GM19238 (cell line): ENCODE results near the gene UNKL.

Experiments used
- DNase-seq: peaks from one replicate; pipeline ENCODE4 v3.0.0; 2011; ENCODE audit warnings: low spot score; ENCODE audit not compliant: insufficient read length

Gene UNKL

GRCh38 chr16:1378087-1378803 lies 36.3 kb downstream of the UNKL start:
- no peak for DNase-seq

GRCh38 chr16:1377406-1378010 lies 37.0 kb downstream of the UNKL start:
- DNase-seq: no peak

DNA sequence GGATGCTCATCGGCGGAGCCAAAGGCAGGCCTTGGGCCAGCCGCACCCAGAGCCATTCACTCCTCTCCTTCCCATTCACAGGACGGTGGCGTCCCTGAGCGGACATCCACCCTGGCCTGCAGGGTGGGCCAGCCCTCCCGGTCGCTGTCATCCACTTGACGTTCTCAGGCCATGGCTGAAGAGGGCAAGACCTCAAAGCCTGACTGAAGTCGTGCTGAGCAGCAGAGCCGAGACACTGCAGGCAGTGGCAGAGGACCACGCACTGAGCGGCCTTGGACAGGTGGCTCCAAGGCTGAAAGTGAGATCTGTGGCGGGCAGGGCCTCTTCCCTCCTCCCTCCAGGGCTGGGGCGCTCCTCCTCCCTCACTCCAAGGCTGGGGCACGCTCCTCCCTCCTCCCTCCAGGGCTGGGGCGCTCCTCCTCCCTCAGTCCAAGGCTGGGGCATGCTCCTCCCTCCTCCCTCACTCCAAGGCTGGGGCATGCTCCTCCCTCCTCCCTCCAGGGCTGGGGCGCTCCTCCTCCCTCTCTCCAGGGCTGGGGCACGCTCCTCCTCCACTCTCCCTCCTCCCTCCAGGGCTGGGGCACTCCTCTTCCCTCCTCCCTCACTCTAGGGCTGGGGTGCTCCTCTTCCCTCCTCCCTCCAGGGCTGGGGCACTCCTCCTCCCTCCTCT lies 38.6 kb downstream of the UNKL start:
- DNase-seq: no peak

DNA sequence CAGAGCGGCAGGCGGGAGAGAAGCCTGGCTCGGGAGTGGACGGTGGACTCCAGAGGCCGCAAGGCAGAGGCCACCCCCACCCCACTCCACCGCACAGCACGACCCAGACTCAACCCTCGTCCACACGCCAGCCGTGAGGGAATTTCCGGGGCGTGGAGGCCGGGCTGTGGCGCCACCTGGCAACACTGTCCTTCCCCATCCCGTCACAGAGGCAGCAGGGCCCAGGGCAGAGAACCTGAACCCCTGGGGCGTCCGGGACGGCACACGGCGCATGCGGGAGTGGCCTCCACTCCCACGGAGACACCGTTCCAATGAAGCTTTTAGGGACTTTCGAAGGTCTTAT lies 39.2 kb downstream of the UNKL start:
- no peak for DNase-seq

- no peak for DNase-seq
Observed at GRCh38 chr16:1374418-1375297, 39.8 kb downstream of the UNKL start.

DNA sequence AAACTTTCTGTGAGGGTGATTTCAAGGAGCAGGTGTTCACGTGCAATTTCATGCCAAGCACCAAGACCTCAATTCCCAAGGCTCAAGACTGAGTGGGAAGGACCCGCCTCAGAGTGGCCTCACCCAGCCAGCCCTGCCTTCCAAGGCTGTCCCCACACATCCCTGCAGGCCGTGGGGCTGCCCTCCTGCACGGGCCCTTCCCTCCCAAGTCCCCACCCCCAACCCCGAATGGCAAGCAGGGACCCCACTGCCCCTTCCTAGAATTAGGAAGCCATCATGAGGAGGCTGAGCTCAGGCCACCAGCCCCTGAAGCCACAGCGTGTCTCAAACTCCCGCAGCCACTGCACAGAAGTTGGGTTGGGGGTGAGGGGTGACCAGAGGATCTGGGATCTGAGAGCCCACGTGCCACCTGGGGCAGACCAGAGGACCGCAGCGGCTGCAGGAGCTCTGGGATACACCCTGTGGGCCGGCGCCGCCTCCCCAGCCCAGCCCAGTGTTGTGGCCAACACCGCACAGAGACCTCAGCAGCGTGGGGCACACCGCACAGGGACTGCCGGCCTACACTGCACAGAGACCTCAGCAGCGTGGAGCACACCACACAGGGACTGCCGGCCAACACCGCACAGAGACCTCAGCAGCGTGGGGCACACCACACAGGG lies 42.1 kb downstream of the UNKL start:
- no peak for DNase-seq

GRCh38 chr16:1371054-1371978 lies 43.2 kb downstream of the UNKL start:
- no peak for DNase-seq

DNA sequence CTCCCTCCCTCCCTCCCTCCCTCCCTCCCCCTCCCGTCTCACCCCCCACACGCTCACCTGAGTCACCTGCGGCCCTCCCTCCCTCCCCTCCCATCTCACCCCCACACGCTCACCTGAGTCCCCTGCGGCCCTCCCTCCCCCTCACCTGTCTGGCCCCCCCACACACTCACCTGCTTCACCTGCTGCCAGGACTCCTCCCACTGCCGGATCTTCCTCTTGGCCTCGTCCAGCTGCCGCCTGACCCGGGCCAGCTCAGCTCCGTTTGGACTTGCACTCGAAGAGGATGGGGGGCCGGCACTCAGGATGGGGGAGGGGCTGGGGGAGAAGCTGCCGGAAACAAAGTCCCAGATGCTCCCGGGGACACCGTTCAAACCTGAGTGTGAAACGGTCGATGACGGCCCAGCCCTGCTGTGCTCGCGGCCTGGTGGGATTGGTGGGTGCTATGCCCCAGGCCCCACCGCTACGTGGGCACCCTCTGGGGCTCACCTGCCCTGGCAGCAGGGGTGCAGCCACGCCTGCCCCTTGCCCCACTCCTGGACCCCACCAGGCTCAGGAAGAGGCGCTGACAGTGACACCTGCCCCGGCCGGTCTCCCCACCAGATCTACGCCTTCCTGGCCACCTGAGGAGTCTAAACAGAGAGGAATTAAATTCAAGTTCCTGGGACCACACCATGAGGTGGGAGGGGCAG lies 46.9 kb downstream of the UNKL start:
- DNase-seq: no peak

- no peak for DNase-seq
Observed at GRCh38 chr16:1366712-1367299, 47.7 kb downstream of the UNKL start.

DNA sequence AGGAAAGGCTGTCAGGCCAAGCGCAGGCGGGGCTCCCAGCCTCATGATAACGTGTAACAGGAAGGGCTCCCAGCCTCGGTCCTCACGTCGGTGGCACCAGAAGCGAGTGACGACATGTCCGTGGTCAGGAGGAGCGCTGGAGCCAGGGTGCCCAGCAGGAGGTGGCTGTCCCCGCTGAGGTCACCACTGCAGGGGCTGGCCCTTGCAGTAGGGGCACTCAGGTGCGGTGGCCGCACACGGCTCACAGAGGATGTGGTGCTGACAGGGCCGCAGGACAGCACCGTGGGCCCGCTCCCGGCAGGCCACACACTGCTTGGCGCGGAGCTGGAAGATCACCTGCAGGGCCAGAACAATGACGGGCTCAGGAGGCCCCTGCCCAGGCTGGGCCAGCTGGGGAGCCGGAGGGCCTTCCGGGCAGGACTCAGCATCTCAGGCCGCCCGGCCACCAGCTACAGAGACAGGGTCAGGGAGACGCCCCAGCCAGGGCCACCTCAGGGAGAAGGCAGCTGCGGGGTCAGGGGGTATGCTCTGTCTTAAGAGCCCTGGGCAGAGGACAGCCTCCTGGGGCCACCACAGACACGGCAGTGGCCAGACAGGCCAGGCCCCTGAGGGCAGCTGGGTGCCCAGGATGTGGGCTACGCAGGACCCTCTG lies 48.3 kb downstream of the UNKL start:
- no peak for DNase-seq

GRCh38 chr16:1364510-1364909 lies 50.0 kb downstream of the UNKL start:
- no peak for DNase-seq

- peak; percentile 87 for DNase-seq
Observed at GRCh38 chr16:1363501-1364041, 50.9 kb downstream of the UNKL start.

DNA sequence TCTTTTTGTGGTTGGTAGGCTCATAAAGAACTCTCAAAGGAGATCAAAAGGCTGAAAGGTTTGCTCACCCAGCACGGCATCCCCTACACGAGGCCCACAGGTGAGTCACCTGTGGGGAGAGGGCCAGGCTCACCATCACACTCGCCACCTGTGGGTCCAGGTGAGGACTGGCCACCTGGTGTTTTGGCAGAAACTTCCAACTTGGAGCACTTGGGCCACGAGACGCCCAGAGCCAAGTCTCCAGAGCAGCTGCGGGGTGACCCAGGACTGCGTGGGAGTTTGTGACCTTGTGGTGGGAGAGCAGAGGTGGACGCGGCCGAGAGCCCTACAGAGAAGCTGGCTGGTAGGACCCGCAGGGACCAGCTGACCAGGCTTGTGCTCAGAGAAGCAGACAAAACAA lies 51.7 kb downstream of the UNKL start:
- DNase-seq: no peak

- no peak for DNase-seq
Observed at GRCh38 chr16:1361685-1362360, 52.7 kb downstream of the UNKL start.

DNA sequence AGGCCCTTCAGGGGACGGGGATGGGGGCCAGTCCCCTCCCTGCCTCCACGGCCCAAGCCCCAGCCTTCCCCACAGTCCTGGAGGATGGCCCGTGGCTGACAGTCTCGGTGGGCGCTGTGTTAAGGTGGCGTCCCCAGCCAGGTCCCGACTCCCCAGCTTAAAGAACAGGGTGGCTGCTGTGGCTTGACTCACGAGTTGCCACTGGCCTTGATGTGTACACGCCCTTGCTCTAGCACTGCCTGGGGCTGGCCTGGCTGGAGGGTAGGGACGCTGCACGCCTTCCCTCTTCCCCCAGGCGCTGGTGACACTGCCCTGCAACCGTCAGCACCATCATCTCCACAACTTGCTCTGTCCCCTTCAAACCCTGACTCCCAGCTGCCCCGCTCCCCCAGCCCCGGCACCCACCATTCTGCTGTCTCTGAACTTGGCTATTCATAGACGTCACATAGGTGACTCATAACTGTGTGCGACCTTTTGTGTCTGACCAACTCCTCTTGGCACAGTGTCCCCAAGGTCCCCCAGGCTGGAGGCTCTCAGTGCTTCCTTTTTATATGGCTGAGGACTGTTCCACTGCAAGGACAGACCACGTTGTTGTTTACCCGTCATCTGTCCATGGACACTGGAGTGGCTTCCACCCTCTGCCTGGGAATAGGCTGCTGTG lies 56.5 kb downstream of the UNKL start:
- DNase-seq: no peak

DNA sequence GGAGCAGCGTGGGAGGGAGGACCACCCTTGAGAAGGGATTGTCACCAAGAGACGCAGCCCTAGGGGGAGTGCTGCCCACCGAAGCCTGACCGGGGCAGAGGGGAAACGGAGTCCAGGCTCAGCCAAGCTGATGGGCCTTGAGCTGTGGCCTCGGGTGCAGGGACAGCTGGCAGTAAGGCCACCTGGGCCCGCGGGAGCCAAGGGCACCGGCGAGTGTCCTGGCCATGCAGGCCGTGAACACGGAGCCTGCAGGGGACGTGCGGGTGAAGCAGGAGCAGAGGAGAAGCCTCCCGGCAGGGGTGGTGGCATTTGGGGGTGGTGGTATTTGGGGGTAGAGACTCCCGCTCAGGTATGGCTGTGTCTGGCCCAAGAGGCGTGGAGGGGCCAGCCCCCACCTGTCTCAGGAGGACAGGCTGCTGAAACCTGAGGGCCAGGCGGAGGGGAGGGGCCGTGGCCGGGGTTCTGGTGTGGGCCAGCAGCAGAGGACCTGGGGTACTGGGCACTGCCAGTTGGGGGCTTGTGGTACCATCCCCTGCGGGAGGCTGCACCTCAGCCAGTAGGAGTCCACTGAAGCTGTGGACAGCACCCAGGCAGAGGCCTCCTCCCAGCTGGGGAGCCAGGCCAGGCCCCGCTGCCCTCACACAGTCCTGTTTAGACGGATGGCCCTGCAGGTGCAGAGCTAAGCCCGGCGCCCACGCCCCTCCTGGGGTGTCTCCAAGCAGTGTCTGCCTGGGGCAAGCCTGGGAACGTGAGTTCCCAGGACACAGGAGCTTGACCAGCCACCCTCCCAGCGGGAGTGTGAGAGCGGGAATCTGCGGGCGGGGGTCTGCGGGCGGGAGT lies 58.2 kb downstream of the UNKL start:
- DNase-seq: no peak

DNA sequence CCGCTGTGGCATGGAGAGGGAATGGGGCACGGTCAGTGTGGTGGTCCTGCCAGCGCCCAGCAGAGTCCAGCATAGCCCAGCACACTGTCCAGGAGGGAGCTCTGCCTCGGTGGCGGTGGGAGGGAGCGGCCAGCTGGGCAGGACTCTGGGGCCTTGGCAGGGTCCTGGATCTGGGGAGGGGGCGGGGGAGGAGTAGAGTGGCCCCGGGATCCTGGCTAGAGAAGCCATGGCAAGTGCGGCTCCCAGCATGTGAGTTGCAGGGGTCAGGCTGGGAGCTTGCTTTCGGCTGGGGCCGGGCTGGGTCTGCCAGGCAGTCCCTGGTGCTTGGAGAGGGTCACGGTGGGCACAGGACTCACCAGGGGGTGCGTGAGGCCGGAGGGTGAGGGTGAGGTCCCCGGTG lies 58.9 kb downstream of the UNKL start:
- no peak for DNase-seq
